ENCODE data around the gene SGCG. TPM values are rescaled to one million over a fixed set of nuclear protein-coding genes. Genes with fewer than 3 reads are reported as not detected.

SGCG gene
- total and polyA plus RNA-seq, 2 of the 4 experiments (the other 2 are of a cell fraction), result under 0.01 TPM; not detected in 1

GRCh38 chr13:23349161-23349897, 168.6 kb downstream of the SGCG start:
- Histone ChIP-seq H2BK5ac (ENCODE audit: low read depth, low read length, poor library complexity, severe bottlenecking) (peak overlapping the region; percentile 32), H3K9ac (ENCODE audit: low read depth, low read length) (no peak overlapping the region), H2BK120ac (ENCODE audit: low read depth, low read length) (no peak overlapping the region), H3K4ac (ENCODE audit: low read depth, low read length) (no peak overlapping the region), H2AK9ac (replicated peaks; ENCODE audit: low read depth, low read length, poor library complexity) (peak overlapping the region; percentile 25), H3K56ac (ENCODE audit: extremely low read depth, insufficient read depth, low read length) (no peak overlapping the region), H2BK20ac (ENCODE audit: low read depth, low read length) (no peak overlapping the region; the same call in 1 of the 2 replicates), H3K23ac (ENCODE audit: low read depth, low read length) (no peak overlapping the region), H3K27me3 (ENCODE audit: control insufficient read depth, insufficient read depth, low read length) (no peaks in the 10 kb centered on the region), H3K9me3 (ENCODE audit: control insufficient read depth, insufficient read depth, low read length) (no peaks in the 10 kb centered on the region), H3K9me1 (ENCODE audit: insufficient read depth, low read length) (peaks cover 10% of the 10 kb centered on the region), H3K18ac (ENCODE audit: low read depth, low read length) (peak overlapping the region; percentile 11; the same call in 1 of the 2 replicates), H3K4me1 (ENCODE audit: control insufficient read depth, insufficient read depth, low read length) (peaks cover 21% of the 10 kb centered on the region), H2AFZ (replicated peaks; ENCODE audit: low read length, poor library complexity) (no peak overlapping the region), H2AK5ac (ENCODE audit: low read depth, low read length) (no peak overlapping the region), H4K91ac (ENCODE audit: insufficient read depth, low read depth, low read length) (no peak overlapping the region), H3K27ac (ENCODE audit: insufficient read depth, low read length) (peak overlapping the region; percentile 17; the same call in 1 of the 2 replicates), H2BK15ac (ENCODE audit: low read depth, low read length) (no peak overlapping the region), H3K4me2 (ENCODE audit: low read depth, low read length) (no peak overlapping the region), H4K8ac (ENCODE audit: low read depth in 2 of 2, low read length in 2 of 2) (no peak overlapping the region), H3K36me3 (ENCODE audit: control insufficient read depth, insufficient read depth, low read length) (peaks cover 35% of the 10 kb centered on the region), H3K4me3 (ENCODE audit: insufficient read depth, low read depth, low read length) (no peak overlapping the region), H4K20me1 (ENCODE audit: insufficient read depth, low read length) (peaks cover 20% of the 10 kb centered on the region), H4K5ac (ENCODE audit: low read depth, low read length) (peak overlapping the region; percentile 60; the same call in 1 of the 2 replicates), H3K14ac (replicated peaks; ENCODE audit: low read depth, low read length) (peak overlapping the region; percentile 51; the same call in 1 of the 2 replicates), H3K79me1 (ENCODE audit: low read depth in 1 of 2, low read length in 2 of 2) (peaks cover 53 to 65% of the 10 kb centered on the region in 2 experiments)
- POLR2A ChIA-PET (ENCODE audit: unreplicated experiment), result no interaction called here
- ATAC-seq (ENCODE audit: low read depth) (no peak), DNase-seq (no peak)
- CTCF ChIA-PET, result interaction anchor here (0.9 kb wide), 1 partner anchor 19 kb away, joined by 3 read pairs; no protein-coding TSS in a partner anchor
- WGBS, 2 experiments (ENCODE audit: extremely low coverage in 2 of 2, insufficient read length in 1 of 2), result 100% methylated on average over 1 of the region's 4 CpGs; no CpG with 5 or more reads in 1 of the 2 experiments
- no TSS peak for BruUV-seq (replicated peaks)
- intact Hi-C loops (cut with micrococcal nuclease) (no loop called here), in situ Hi-C loops (cut with MboI; ENCODE audit: low sequenced_read_pairs) (no loop called here), dilution Hi-C loops (cut with HindIII; ENCODE audit: low sequenced_read_pairs, unreplicated experiment) (no loop called here)
- no peak for TF ChIP-seq CEBPB (IDR thresholded peaks at IDR 0.05; ENCODE audit: low read depth, low read length)
- no peak for TF ChIP-seq FOS (IDR thresholded peaks at IDR 0.05; ENCODE audit: low read depth, low read length)
- TF ChIP-seq CHD1 (IDR thresholded peaks at IDR 0.05; ENCODE audit: low read depth, low read length), result no peak
- no peak for TF ChIP-seq RCOR1 (IDR thresholded peaks at IDR 0.05; ENCODE audit: insufficient replicate concordance, low read length)
- TF ChIP-seq RAD21 (IDR thresholded peaks at IDR 0.05; ENCODE audit: low read length), result no peak
- no peak for TF ChIP-seq RFX5 (IDR thresholded peaks at IDR 0.05; ENCODE audit: low read depth, low read length)
- no peak for TF ChIP-seq BHLHE40 (IDR thresholded peaks at IDR 0.05; ENCODE audit: low read depth, low read length)
- no peak for TF ChIP-seq MAZ (IDR thresholded peaks at IDR 0.05; ENCODE audit: borderline replicate concordance, low read depth, low read length)
- no peak for TF ChIP-seq USF2 (IDR thresholded peaks at IDR 0.05; ENCODE audit: low read depth, low read length)
- no peak for TF ChIP-seq MXI1 (IDR thresholded peaks at IDR 0.05; ENCODE audit: borderline replicate concordance, low read depth, low read length)
- TF ChIP-seq CTCF (conservative IDR thresholded peaks at IDR 0.05; ENCODE audit: low read depth, low read length), result no peak
- no peak for TF ChIP-seq ELK1 (IDR thresholded peaks at IDR 0.05; ENCODE audit: borderline replicate concordance, low read depth, low read length)
- no peak for TF ChIP-seq NFE2L2 (IDR thresholded peaks at IDR 0.05; ENCODE audit: low read depth, low read length)
